IPS-15b (cell line): ENCODE results near the gene BAHCC1.

Experiments
- H3K27me3 ChIP-seq: one replicate; pipeline ENCODE4 v1.6.1; 2013; ENCODE audit warnings: low read length; ENCODE audit not compliant: control insufficient read depth, insufficient read depth
- H3K36me3 ChIP-seq: one replicate; pipeline ENCODE4 v1.6.1; 2013; ENCODE audit warnings: low read length; ENCODE audit not compliant: control insufficient read depth, insufficient read depth
- H3K4me1 ChIP-seq: one replicate; pipeline ENCODE4 v1.6.1; 2013; ENCODE audit warnings: mild to moderate bottlenecking, low read length; ENCODE audit not compliant: control insufficient read depth, insufficient read depth
- H3K4me3 ChIP-seq: one replicate; pipeline ENCODE4 v1.5.1; 2013; ENCODE audit warnings: low read depth, low read length
- H3K9ac ChIP-seq: one replicate; pipeline ENCODE4 v1.6.1; 2013; ENCODE audit warnings: low read depth, mild to moderate bottlenecking, low read length
- H3K9me3 ChIP-seq: one replicate; pipeline ENCODE4 v1.6.1; 2013; ENCODE audit warnings: mild to moderate bottlenecking, low read length; ENCODE audit not compliant: control insufficient read depth, insufficient read depth

BAHCC1 gene

GRCh38 chr17:81405411-81405872, 10.2 kb downstream of the BAHCC1 start:
- Histone ChIP-seq H3K9ac (no peak overlapping the region), H3K4me3 (no peak overlapping the region)

GRCh38 chr17:81406117-81406953, 11.1 kb downstream of the BAHCC1 start:
- no peaks in the 10 kb centered on the region for H3K9me3 ChIP-seq
- no peak overlapping the region for H3K4me3 ChIP-seq
- H3K27me3 ChIP-seq, result peaks cover 15% of the 10 kb centered on the region
- no peaks in the 10 kb centered on the region for H3K36me3 ChIP-seq
- H3K9ac ChIP-seq, result no peak overlapping the region
- H3K4me1 ChIP-seq, result no peaks in the 10 kb centered on the region

More at GRCh38 chr17:81405411-81405872, 10.2 kb downstream of the BAHCC1 start:
- H3K4me1 ChIP-seq, result no peaks in the 10 kb centered on the region
- H3K27me3 ChIP-seq, result peaks cover 24% of the 10 kb centered on the region
- no peaks in the 10 kb centered on the region for H3K9me3 ChIP-seq
- no peaks in the 10 kb centered on the region for H3K36me3 ChIP-seq

GRCh38 chr17:81408049-81408448, 12.8 kb downstream of the BAHCC1 start:
- H3K27me3 ChIP-seq, result peaks cover 5% of the 10 kb centered on the region
- H3K9me3 ChIP-seq, result no peaks in the 10 kb centered on the region
- H3K9ac ChIP-seq, result no peak overlapping the region
- H3K36me3 ChIP-seq, result no peaks in the 10 kb centered on the region
- no peak overlapping the region for H3K4me3 ChIP-seq
- no peaks in the 10 kb centered on the region for H3K4me1 ChIP-seq

GRCh38 chr17:81409190-81409935, 14.1 kb downstream of the BAHCC1 start:
- no peaks in the 10 kb centered on the region for H3K4me1 ChIP-seq
- H3K27me3 ChIP-seq, result peaks cover 2% of the 10 kb centered on the region
- no peaks in the 10 kb centered on the region for H3K36me3 ChIP-seq
- no peak overlapping the region for H3K4me3 ChIP-seq
- no peak overlapping the region for H3K9ac ChIP-seq
- no peaks in the 10 kb centered on the region for H3K9me3 ChIP-seq

- Histone ChIP-seq H3K27me3 (no peaks in the 10 kb centered on the region), H3K4me1 (no peaks in the 10 kb centered on the region), H3K9ac (no peak overlapping the region), H3K9me3 (no peaks in the 10 kb centered on the region), H3K4me3 (no peak overlapping the region), H3K36me3 (no peaks in the 10 kb centered on the region)
Measured at GRCh38 chr17:81410852-81411251, 15.6 kb downstream of the BAHCC1 start.

GRCh38 chr17:81411305-81411704, 16.0 kb downstream of the BAHCC1 start:
- Histone ChIP-seq H3K4me1 (no peaks in the 10 kb centered on the region), H3K9ac (no peak overlapping the region), H3K27me3 (no peaks in the 10 kb centered on the region), H3K9me3 (no peaks in the 10 kb centered on the region), H3K36me3 (no peaks in the 10 kb centered on the region), H3K4me3 (no peak overlapping the region)

- H3K9ac ChIP-seq, result no peak overlapping the region
- H3K27me3 ChIP-seq, result no peaks in the 10 kb centered on the region
- no peaks in the 10 kb centered on the region for H3K36me3 ChIP-seq
- no peaks in the 10 kb centered on the region for H3K9me3 ChIP-seq
- no peak overlapping the region for H3K4me3 ChIP-seq
- no peaks in the 10 kb centered on the region for H3K4me1 ChIP-seq
Measured at GRCh38 chr17:81412490-81413093, 17.3 kb downstream of the BAHCC1 start.

GRCh38 chr17:81413497-81414135, 18.4 kb downstream of the BAHCC1 start:
- Histone ChIP-seq H3K27me3 (no peaks in the 10 kb centered on the region), H3K36me3 (no peaks in the 10 kb centered on the region), H3K4me1 (no peaks in the 10 kb centered on the region), H3K9me3 (no peaks in the 10 kb centered on the region), H3K4me3 (no peak overlapping the region), H3K9ac (no peak overlapping the region)

GRCh38 chr17:81414756-81415516, 19.7 kb downstream of the BAHCC1 start:
- Histone ChIP-seq H3K36me3 (no peaks in the 10 kb centered on the region), H3K9ac (no peak overlapping the region), H3K4me3 (no peak overlapping the region), H3K9me3 (no peaks in the 10 kb centered on the region), H3K27me3 (no peaks in the 10 kb centered on the region), H3K4me1 (no peaks in the 10 kb centered on the region)

- no peaks in the 10 kb centered on the region for H3K9me3 ChIP-seq
- H3K4me1 ChIP-seq, result no peaks in the 10 kb centered on the region
- H3K4me3 ChIP-seq, result no peak overlapping the region
- H3K36me3 ChIP-seq, result no peaks in the 10 kb centered on the region
- no peak overlapping the region for H3K9ac ChIP-seq
- no peaks in the 10 kb centered on the region for H3K27me3 ChIP-seq
Measured at GRCh38 chr17:81415681-81416080, 20.4 kb downstream of the BAHCC1 start.

- Histone ChIP-seq H3K4me3 (no peak overlapping the region), H3K9me3 (no peaks in the 10 kb centered on the region), H3K27me3 (no peaks in the 10 kb centered on the region), H3K36me3 (no peaks in the 10 kb centered on the region), H3K9ac (no peak overlapping the region), H3K4me1 (no peaks in the 10 kb centered on the region)
Measured at GRCh38 chr17:81416612-81417011, 21.4 kb downstream of the BAHCC1 start.
